B cell (primary cell): Measurements from ENCODE around the gene SHE. TPM values are rescaled to one million over a fixed set of nuclear protein-coding genes. Genes with fewer than 3 reads are reported as not detected.

ENCODE experiments used
- ATAC-seq: fragments of 200-7000 bp; cut with Tn5 transposase; one replicate; pipeline ENCODE4 v1.10.0; 2021; ENCODE audit warnings: low read depth, mild to moderate bottlenecking, moderate number of reproducible peaks, moderate library complexity
- CTCF ChIA-PET: fragments of 350-600 bp; sonication (Branson Sonifier 250); formaldehyde crosslinking; loops from one replicate; lab custom pipeline; 2021; ENCODE audit warnings: antibody characterized with exemption, inconsistent platforms; lab: Charles Lee
- POLR2A ChIA-PET: fragments of 350-600 bp; sonication (Branson Sonifier 250); formaldehyde crosslinking; loops from one replicate; lab custom pipeline; 2021; ENCODE audit warnings: antibody characterized with exemption; lab: Charles Lee
- DNase-seq: peaks from one replicate; pipeline ENCODE4 v3.0.0; 2013
- H2AFZ ChIP-seq: 2 replicates; pipeline ENCODE4 v1.6.1; 2012; ENCODE audit warnings: mild to moderate bottlenecking, low read depth, low read length; ENCODE audit not compliant: insufficient read depth, poor library complexity, severe bottlenecking
- H3K27ac ChIP-seq, 2 donors: 1 replicate in 1 of 2; 2 replicates in 1 of 2; pipeline ENCODE4 v1.5.1; 2012 to 2013; ENCODE audit warnings: low read length in 2 of 2, mild to moderate bottlenecking in 2 of 2, moderate library complexity in 1 of 2
- H3K27me3 ChIP-seq, 4 experiments: fragments of 200-600 bp in 1 of 4; sonication (generic) in 1 of 4; replicated peaks in 1 of 4; 1 replicate in 2 of 4; 2 replicates in 2 of 4; pipeline versions ENCODE4 v1.6.1 to v1.7.0; 2013 to 2016; ENCODE audit warnings: low read length in 3 of 4, mild to moderate bottlenecking in 2 of 4, mixed read lengths in 1 of 4, moderate library complexity in 1 of 4; ENCODE audit not compliant: insufficient read depth in 4 of 4, control insufficient read depth in 3 of 4; ENCODE audit errors: control extremely low read depth in 1 of 4
- H3K36me3 ChIP-seq, 2 experiments: replicated peaks in 1 of 2; 1 replicate in 1 of 2; 2 replicates in 1 of 2; pipeline versions ENCODE4 v1.6.1 to v1.7.1; 2013; ENCODE audit warnings: low read length in 1 of 2; ENCODE audit not compliant: insufficient read depth in 2 of 2, control insufficient read depth in 1 of 2; ENCODE audit errors: control extremely low read depth in 1 of 2, extremely low read depth in 1 of 2
- H3K4me1 ChIP-seq, 2 donors: fragments of 200-600 bp in 1 of 2; sonication (generic) in 1 of 2; 1 replicate in 1 of 2; 2 replicates in 1 of 2; pipeline versions ENCODE4 v1.5.1 to v1.6.1; 2013 to 2017; ENCODE audit warnings: low read length in 2 of 2; ENCODE audit not compliant: control insufficient read depth in 2 of 2, insufficient read depth in 2 of 2
- H3K4me2 ChIP-seq: replicated peaks from 2 replicates; pipeline ENCODE3; 2012; ENCODE audit warnings: mild to moderate bottlenecking, low read depth, low read length; ENCODE audit not compliant: poor library complexity, severe bottlenecking
- H3K4me3 ChIP-seq, 5 experiments: fragments of 200-600 bp in 1 of 5; sonication (generic) in 1 of 5; 1 replicate in 3 of 5; 2 replicates in 2 of 5; pipeline versions ENCODE4 v1.5.1 to v1.7.0; 2011 to 2016; ENCODE audit warnings: low read length in 4 of 5, mild to moderate bottlenecking in 4 of 5, low read depth in 2 of 5, control low read depth in 1 of 5, moderate library complexity in 1 of 5; ENCODE audit not compliant: insufficient read depth in 1 of 5; ENCODE audit errors: control extremely low read depth in 1 of 5, extremely low read depth in 1 of 5
- H3K79me2 ChIP-seq: fragments of 200-600 bp; sonication (generic); one replicate; pipeline ENCODE4 v1.6.0; 2016; ENCODE audit warnings: low read length; ENCODE audit not compliant: control insufficient read depth, insufficient read depth
- H3K9ac ChIP-seq: fragments of 200-600 bp; sonication (generic); 2 replicates; pipeline ENCODE4 v1.6.1; 2017; ENCODE audit warnings: mild to moderate bottlenecking, low read length, moderate library complexity
- H3K9me3 ChIP-seq, 3 donors: one replicate each; pipeline versions ENCODE4 v1.6.1 to v1.7.1; 2013; ENCODE audit warnings: low read length in 2 of 3; ENCODE audit not compliant: control insufficient read depth in 2 of 3, insufficient read depth in 1 of 3; ENCODE audit errors: control extremely low read depth in 1 of 3
- H4K20me1 ChIP-seq: 2 replicates; pipeline ENCODE4 v1.6.0; 2012; ENCODE audit warnings: mild to moderate bottlenecking, low read length; ENCODE audit not compliant: insufficient read depth, control insufficient read depth, poor library complexity, severe bottlenecking
- H3K27ac Mint-ChIP-seq: one replicate; pipeline ENCODE4 v1.8.0; 2021; ENCODE audit warnings: mixed read lengths
- H3K27me3 Mint-ChIP-seq: one replicate; pipeline ENCODE4 v1.8.0; 2021; ENCODE audit warnings: mixed read lengths
- H3K4me1 Mint-ChIP-seq: one replicate; pipeline ENCODE4 v1.8.0; 2021; ENCODE audit warnings: mixed read lengths
- H3K4me3 Mint-ChIP-seq: one replicate; pipeline ENCODE4 v1.8.0; 2021; ENCODE audit warnings: mixed read lengths
- H3K9me3 Mint-ChIP-seq: one replicate; pipeline ENCODE4 v1.8.0; 2022; ENCODE audit warnings: mixed read lengths; ENCODE audit not compliant: insufficient read depth
- EZH2 ChIP-seq: IDR thresholded peaks from 2 replicates; pipeline ENCODE4 v1.6.1; 2012; ENCODE audit warnings: borderline replicate concordance, low read depth, mild to moderate bottlenecking, moderate library complexity, low read length; ENCODE audit not compliant: insufficient read depth, poor library complexity, severe bottlenecking
- WGBS: methylation state at CpG from one replicate; pipeline ENCODE4 v1.1.5; 2013; ENCODE audit warnings: missing lambda C conversion rate; ENCODE audit not compliant: insufficient coverage; 5-methylcytosine and 5-hydroxymethylcytosine counted together
- intact Hi-C: fragments of 100-400 bp; cut with micrococcal nuclease; formaldehyde crosslinking; loops from one replicate; pipeline ENCODE4 v1.10.0; 2022
- polyA plus RNA-seq: library from polyadenylated mRNA; depleted of rRNA; stranded (reverse); fragments of >200 nt; gene quantifications from 2 replicates; pipeline ENCODE4 v1.2.3, GENCODE V29; 2012
- total RNA-seq, 2 donors: library from RNA; stranded (reverse); fragments of 120-200 nt in 1 of 2; gene quantifications; 1 replicate in 1 of 2; 2 replicates in 1 of 2; pipeline versions ENCODE4 v1.2.3 to v1.2.4, GENCODE V29; 2013 to 2022
- TF ChIP-seq, protein P1 (sequence below): fragments of 200-600 bp; IDR thresholded peaks from one replicate; pipeline ENCODE4 v1.8.0; 2022; ENCODE audit warnings: antibody characterized with exemption, mild to moderate bottlenecking

Gene SHE
- total and polyA plus RNA-seq, 2 donors (not counting 1 experiment from before 2014, with no cell fraction given) = 0.01 TPM; not detected in 1

DNA sequence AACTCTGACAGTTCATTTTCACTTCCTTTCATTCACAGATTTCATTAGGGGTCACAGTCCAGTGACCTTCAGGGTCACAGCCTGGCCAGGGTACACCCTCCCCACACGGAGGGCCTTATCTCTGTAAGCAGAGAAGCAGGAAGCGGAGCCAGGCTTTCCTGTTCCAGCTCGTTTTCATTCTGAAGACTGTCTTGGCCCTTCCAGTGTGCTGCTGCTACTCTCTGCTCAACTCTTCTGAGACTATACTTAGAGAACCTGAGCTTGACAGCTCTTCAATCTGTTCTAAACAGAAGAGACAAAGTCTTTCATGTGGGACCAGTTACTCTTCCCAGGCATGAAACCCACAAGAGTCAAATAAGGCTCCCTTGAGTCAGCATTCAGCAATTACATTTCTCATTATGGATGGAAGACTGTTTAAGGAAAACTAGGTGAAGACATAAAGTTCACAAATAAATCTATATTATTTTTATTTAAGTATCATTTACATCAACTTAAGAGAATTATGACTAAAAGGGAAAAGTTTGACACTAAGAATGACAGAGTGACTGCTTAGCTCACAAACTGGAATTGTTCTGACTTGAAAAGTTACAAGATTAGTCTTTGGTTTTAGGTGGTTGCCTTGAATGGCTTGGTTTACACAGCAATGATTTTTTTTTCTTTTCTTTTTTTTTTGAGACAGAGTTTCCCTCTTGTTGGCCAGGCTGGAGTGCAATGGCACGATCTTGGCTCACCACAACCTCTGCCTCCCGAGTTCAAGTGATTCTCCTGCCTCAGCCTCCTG is 5.0 kb downstream of the SHE start:
- no peaks in the 10 kb centered on the region for H4K20me1 ChIP-seq
- Mint-ChIP-seq H3K4me1 (peaks cover 50% of the 10 kb centered on the region), H3K27ac (peak overlapping the region; percentile 82), H3K9me3 (no peaks in the 10 kb centered on the region), H3K4me3 (peak overlapping the region; percentile 58), H3K27me3 (peaks cover 18% of the 10 kb centered on the region)
- DNase-seq (peak; percentile 63), ATAC-seq (peak; percentile 78)
- H3K27ac ChIP-seq = peak overlapping the region; percentile 44 to 55
- 15% methylated on average over 5 of the region's 5 CpGs for WGBS
- CTCF ChIA-PET = interaction anchor here (1.0 to 1.8 kb wide), 6 partner anchors 16 to 365 kb away, joined by 3 to 8 read pairs (median 4); no protein-coding TSS in a partner anchor
- intact Hi-C loops = no loop called here
- peaks cover 0 to 26% (median 21%) of the 10 kb centered on the region in 4 experiments for H3K27me3 ChIP-seq
- no peaks in the 10 kb centered on the region for H3K36me3 ChIP-seq
- H3K9me3 ChIP-seq = no peaks in the 10 kb centered on the region
- peaks cover 54% of the 10 kb centered on the region in 2 donors for H3K4me1 ChIP-seq
- H3K79me2 ChIP-seq = no peaks in the 10 kb centered on the region
- peak overlapping the region; percentile 16 for H3K9ac ChIP-seq
- TF ChIP-seq, protein P1, sequence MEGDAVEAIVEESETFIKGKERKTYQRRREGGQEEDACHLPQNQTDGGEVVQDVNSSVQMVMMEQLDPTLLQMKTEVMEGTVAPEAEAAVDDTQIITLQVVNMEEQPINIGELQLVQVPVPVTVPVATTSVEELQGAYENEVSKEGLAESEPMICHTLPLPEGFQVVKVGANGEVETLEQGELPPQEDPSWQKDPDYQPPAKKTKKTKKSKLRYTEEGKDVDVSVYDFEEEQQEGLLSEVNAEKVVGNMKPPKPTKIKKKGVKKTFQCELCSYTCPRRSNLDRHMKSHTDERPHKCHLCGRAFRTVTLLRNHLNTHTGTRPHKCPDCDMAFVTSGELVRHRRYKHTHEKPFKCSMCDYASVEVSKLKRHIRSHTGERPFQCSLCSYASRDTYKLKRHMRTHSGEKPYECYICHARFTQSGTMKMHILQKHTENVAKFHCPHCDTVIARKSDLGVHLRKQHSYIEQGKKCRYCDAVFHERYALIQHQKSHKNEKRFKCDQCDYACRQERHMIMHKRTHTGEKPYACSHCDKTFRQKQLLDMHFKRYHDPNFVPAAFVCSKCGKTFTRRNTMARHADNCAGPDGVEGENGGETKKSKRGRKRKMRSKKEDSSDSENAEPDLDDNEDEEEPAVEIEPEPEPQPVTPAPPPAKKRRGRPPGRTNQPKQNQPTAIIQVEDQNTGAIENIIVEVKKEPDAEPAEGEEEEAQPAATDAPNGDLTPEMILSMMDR = no peak
- TF ChIP-seq EZH2 = no peak
- peak overlapping the region; percentile 74 for H3K4me2 ChIP-seq
- peak overlapping the region; percentile 27 for H2AFZ ChIP-seq
- H3K4me3 ChIP-seq = peak overlapping the region in 1 of 5 experiments; percentile 25
- POLR2A ChIA-PET = no interaction called here

DNA sequence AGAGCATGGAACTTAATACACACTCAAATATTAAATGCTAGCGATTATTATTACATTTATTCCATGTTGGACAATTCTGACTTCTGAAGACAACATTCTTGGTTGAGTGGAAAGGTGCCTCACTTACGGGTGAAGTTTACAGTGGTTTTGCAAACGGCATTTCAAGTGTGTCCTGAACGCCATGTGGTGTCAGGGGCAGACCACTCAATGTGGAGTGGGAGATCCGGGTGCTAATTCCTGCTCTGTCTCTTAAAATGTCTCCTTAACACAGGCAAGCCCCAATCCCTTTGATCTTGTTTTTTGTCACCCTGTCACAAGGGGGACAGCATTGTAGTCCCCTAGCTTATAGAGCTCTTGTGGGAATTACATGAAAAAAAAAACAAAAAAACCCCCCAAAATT is 5.8 kb downstream of the SHE start:
- Histone ChIP-seq H3K9ac (no peak overlapping the region), H3K4me3 (no peak overlapping the region), H3K36me3 (no peaks in the 10 kb centered on the region), H3K27me3 (peaks cover 0 to 20% (median 19%) of the 10 kb centered on the region in 4 experiments), H2AFZ (no peak overlapping the region), H3K4me1 (peaks cover 56 to 58% of the 10 kb centered on the region in 2 donors), H4K20me1 (no peaks in the 10 kb centered on the region), H3K9me3 (no peaks in the 10 kb centered on the region), H3K4me2 (peak overlapping the region; percentile 74), H3K79me2 (no peaks in the 10 kb centered on the region), H3K27ac (no peak overlapping the region)
- 59% methylated on average over 4 of the region's 5 CpGs for WGBS
- Mint-ChIP-seq H3K4me1 (peaks cover 57% of the 10 kb centered on the region), H3K4me3 (no peak overlapping the region), H3K27me3 (peaks cover 17% of the 10 kb centered on the region), H3K9me3 (no peaks in the 10 kb centered on the region), H3K27ac (no peak overlapping the region)
- DNase-seq (no peak), ATAC-seq (no peak)
- CTCF ChIA-PET = interaction anchor here (1.2 to 1.8 kb wide), 4 partner anchors 15 to 251 kb away, joined by 3 to 8 read pairs (median 6); no protein-coding TSS in a partner anchor
- intact Hi-C loops = no loop called here
- TF ChIP-seq EZH2 = no peak
- TF ChIP-seq, protein P1 = no peak
- POLR2A ChIA-PET = interaction anchor here (0.6 kb wide), 1 partner anchor 506 kb away, joined by 3 read pairs; no protein-coding TSS in a partner anchor
